ENCODE data around the gene BTN1A1. TPM values are rescaled to one million over a fixed set of nuclear protein-coding genes. Genes with fewer than 3 reads are reported as not detected.

BTN1A1 gene
- total and polyA plus RNA-seq, 10 of the 15 experiments (the other 5 are each of a cell fraction or from before 2014, with no cell fraction given), result 0.05 to 2.2 (median 0.87) TPM

GRCh38 chr6:26532699-26533531 is 32.8 kb downstream of the BTN1A1 start (continued):
- TF ChIP-seq, protein P1, sequence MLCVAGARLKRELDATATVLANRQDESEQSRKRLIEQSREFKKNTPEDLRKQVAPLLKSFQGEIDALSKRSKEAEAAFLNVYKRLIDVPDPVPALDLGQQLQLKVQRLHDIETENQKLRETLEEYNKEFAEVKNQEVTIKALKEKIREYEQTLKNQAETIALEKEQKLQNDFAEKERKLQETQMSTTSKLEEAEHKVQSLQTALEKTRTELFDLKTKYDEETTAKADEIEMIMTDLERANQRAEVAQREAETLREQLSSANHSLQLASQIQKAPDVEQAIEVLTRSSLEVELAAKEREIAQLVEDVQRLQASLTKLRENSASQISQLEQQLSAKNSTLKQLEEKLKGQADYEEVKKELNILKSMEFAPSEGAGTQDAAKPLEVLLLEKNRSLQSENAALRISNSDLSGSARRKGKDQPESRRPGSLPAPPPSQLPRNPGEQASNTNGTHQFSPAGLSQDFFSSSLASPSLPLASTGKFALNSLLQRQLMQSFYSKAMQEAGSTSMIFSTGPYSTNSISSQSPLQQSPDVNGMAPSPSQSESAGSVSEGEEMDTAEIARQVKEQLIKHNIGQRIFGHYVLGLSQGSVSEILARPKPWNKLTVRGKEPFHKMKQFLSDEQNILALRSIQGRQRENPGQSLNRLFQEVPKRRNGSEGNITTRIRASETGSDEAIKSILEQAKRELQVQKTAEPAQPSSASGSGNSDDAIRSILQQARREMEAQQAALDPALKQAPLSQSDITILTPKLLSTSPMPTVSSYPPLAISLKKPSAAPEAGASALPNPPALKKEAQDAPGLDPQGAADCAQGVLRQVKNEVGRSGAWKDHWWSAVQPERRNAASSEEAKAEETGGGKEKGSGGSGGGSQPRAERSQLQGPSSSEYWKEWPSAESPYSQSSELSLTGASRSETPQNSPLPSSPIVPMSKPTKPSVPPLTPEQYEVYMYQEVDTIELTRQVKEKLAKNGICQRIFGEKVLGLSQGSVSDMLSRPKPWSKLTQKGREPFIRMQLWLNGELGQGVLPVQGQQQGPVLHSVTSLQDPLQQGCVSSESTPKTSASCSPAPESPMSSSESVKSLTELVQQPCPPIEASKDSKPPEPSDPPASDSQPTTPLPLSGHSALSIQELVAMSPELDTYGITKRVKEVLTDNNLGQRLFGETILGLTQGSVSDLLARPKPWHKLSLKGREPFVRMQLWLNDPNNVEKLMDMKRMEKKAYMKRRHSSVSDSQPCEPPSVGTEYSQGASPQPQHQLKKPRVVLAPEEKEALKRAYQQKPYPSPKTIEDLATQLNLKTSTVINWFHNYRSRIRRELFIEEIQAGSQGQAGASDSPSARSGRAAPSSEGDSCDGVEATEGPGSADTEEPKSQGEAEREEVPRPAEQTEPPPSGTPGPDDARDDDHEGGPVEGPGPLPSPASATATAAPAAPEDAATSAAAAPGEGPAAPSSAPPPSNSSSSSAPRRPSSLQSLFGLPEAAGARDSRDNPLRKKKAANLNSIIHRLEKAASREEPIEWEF (IDR thresholded peaks at IDR 0.05; ENCODE audit: insufficient replicate concordance, low read depth, low read length), result no peak
- TF ChIP-seq REST (IDR thresholded peaks at IDR 0.05; ENCODE audit: low read depth, low read length), result no peak
- peak; percentile 70 for TF ChIP-seq RELA (IDR thresholded peaks at IDR 0.05; ENCODE audit: borderline replicate concordance, partially characterized antibody)
- TF ChIP-seq CHD1 (IDR thresholded peaks at IDR 0.05; ENCODE audit: low read depth, low read length), result no peak
- no peak for TF ChIP-seq PAX8 (IDR thresholded peaks at IDR 0.05)
- TF ChIP-seq ZNF687 (IDR thresholded peaks at IDR 0.05), result no peak
- TF ChIP-seq ATF3 (IDR thresholded peaks at IDR 0.05; ENCODE audit: borderline replicate concordance, extremely low read depth, low read depth, low read length), result no peak
- no peak for TF ChIP-seq HDGF (IDR thresholded peaks at IDR 0.05)
- TF ChIP-seq ATF2 (IDR thresholded peaks at IDR 0.05; ENCODE audit: low read length), result peak; percentile 62
- no peak for TF ChIP-seq SRF (IDR thresholded peaks at IDR 0.05; ENCODE audit: low read depth in 2 of 2, low read length in 2 of 2)
- TF ChIP-seq SIX5 (IDR thresholded peaks at IDR 0.05; ENCODE audit: low read depth, low read length, severe bottlenecking), result no peak
- TF ChIP-seq ATF7 (IDR thresholded peaks at IDR 0.05; ENCODE audit: low read depth), result no peak
- TF ChIP-seq ASH2L (IDR thresholded peaks at IDR 0.05; ENCODE audit: borderline replicate concordance, low read depth), result peak; percentile 85; the same call in 1 of the 2 replicates
- no peak for TF ChIP-seq JUNB (IDR thresholded peaks at IDR 0.05)

Data from GM12878 (cell line).